HG03460 (cell line): ENCODE data around the gene PDLIM3.
"Not testable (repeated sequence)": the region's sequence is repeated elsewhere in the genome, so short reads cannot be mapped to it uniquely, and the experiment has no call there.

ENCODE experiments used
- ATAC-seq: cut with Tn5 transposase; IDR thresholded peaks from one replicate; pipeline ENCODE4 v1.9.1; 2021; ENCODE audit not compliant: unreplicated experiment

PDLIM3 gene

DNA sequence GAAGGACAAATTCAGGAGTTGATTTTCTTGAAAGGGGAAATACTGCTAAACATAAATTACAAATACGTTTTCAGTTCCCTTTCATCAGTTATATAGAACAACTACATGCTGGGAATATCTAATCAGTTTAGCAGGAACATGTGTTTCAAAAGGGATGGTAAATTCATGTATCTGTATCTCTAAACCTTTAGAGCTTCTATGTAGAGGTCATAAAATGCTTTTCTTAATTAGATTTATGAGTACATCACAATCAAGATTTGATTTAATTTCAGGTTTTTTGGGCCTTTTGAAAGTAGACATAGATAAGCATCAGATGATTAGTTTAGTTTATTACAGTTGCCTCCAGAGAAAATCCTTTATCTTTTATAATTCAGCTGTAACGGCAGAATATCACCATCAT, 12.9 kb downstream of the PDLIM3 start:
- ATAC-seq = no peak

DNA sequence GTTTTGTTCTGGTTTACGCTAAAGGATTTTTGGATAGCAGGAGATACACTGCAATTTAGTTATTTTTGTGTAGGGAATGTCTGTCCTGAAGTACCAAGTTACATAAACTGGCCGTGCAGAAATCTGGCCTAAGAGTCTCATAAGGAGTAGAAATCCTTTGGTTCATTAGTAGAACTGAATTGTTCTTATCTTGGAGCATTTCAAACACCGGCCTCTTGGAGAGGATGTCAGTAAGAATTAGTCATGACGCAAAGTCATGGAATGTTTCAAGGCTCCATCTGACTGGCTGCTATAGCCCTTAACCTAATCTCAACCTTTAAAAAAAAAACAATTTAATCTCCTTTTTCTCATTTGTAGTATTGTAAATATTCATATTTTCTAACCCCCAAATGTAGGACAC, 15.2 kb downstream of the PDLIM3 start:
- no peak for ATAC-seq

DNA sequence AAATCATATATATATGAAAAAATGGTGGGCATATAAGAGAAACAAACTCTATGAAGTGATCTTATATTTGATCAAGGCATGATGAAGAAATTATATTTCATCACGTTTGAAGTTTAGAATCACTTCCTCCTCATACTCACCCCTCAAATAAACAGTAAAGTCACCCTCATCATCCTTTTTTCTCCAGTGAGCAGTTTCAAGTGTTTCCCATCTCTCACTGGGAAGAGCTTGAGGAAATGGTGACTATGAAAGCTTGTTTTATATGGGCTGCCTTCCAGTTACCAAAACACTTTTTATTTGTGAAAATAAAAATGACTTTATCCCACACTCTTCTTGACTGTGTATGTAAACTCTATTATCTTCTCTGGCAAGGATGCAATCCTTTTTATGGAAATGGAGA, 16.8 kb downstream of the PDLIM3 start:
- ATAC-seq = no peak

DNA sequence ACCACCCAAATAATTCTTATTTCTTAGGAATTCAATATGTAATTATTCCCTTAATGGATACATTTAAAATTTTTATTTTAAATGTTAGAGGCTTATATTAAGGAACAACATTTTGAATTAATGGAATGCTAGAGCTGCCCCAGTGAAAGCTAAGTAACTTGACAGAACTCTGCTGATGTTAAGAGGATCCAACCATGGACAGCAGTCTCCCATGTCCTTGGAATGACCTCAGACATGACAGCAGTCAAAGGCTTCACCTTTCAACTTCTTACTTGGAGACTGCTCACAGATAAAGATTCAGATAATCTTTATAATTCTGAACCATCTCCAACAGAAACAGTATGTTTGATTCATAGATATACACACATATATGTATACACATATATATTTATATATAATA, 17.2 kb downstream of the PDLIM3 start:
- ATAC-seq = no peak

DNA sequence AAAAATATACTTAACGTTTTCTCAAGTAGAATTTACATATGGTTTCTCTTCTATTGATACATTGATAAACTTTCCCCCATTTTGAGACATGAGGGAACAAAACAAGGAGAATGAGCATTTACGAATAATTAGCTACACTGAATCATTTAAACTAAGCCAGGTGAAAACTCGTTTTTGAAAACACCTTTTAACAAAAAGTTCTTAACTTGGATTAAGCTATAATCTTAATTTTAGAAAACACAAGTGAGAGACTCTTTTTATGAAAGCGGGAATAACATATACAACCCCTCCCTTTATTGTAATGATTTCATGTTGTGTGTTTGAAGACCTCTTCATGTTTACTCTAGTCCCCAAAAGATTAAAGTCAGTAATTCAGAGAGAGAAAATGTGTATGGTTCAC, 20.1 kb downstream of the PDLIM3 start:
- ATAC-seq = no peak

DNA sequence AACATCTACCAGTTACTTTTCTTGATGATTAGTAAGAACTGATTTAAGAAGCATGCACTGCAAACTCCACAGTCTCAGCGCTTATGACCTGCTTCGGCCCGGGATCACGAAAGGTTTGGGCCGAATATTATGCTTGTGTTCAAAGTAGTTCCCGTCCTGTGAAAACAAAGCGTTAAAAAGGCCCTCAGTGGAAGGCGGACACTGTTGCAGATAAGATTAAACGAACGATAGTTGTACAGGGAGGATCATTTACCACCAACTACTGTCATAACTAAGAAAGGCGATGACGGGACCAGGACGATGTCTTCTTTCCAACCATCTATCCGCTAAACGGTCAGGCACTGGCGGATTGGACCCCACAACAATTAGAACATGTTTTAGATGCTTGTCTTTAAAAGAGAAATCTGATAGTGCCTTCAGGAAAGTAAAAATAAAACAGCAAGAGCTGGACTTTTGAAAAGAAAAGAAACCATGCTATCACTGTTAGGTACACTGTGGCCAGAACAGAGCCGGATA, 21.1 kb downstream of the PDLIM3 start:
- no peak for ATAC-seq

DNA sequence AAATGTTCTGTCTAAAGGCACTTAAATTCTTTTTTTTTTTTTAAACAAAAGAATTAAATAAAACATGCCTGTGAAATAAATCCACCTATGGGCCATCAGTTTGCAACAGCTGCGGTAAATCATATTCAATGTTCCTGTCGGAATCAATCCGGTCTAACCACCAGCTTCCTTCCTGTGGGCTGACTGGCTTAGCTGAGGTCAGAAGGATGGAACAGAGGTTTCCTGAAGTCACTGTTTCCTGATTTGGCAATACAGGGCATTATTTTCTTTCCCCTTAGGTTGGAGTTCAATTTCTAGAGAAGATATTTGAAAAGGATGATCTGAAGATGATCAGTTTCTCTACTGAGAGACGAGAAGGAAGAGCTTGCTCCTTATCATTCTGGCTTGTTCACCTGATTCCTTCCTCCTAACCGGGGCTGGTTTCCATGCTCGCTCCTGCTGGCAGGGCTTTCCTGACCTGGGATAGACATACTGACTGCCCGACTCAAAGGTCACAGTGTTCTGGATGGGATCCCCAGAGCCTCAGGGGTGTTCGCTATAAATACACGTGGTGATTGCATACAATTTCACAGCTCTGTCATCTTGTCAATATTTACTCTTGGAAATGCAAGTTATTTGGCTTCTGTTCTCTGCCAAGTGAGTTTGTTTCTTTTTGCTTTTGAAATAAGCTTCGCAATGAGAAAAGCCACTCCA, 21.7 kb downstream of the PDLIM3 start:
- ATAC-seq = no peak

DNA sequence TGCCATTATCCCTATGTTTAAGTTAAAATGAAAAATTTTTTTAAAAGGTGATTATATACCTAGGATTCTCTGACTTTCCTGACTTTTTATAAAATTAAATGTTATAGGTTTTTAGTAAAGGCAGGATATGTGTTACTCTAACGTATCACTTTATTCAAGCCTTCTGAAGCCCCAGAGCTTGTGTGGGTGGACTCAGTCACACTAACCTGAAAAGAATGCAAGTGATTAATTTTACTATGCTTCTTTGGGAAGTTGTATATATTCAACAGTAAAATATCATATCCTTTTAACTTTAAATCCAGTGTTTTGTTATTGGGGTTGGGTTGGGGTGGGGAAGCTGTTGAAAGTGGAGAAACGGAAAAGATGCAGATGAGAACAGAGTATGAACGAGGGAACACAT, 22.8 kb downstream of the PDLIM3 start:
- ATAC-seq = no peak

DNA sequence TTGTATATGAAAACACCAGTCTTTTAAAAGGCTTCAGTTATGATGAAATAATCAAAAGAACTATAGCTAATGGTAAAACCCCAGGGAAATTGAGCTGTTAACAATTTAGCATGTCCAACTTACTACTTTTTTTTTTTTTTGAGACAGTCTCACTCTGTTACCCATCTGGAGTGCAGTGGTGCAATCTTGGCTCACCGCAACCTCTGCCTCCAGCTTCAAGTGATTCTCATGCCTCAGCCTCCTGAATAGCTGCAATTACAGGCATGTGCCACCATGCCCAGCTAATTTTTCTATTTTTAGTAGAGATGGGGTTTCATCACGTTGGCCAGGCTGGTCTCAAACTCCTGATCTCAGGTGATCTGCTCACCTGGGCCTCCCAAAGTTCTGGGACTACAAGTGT, 24.1 kb downstream of the PDLIM3 start:
- not testable (repeated sequence) for ATAC-seq

DNA sequence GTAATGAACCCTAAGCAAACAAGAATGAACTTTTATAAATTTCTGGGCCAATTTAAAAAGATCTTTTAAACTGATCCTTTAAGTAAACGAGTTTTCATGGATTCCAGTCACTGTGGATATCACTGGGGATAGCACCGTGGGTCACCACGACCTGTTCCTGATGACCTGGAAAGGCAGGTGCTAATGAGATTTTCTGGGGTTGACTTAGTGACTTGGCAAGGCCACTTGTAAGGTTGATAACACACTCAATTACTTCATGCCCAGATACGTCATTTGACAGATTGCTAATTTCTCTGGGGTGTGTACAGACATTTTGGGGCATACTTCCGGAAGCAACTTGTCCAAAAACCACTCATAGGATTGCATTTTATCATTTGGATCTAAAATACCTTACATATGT, 24.5 kb downstream of the PDLIM3 start:
- no peak for ATAC-seq

DNA sequence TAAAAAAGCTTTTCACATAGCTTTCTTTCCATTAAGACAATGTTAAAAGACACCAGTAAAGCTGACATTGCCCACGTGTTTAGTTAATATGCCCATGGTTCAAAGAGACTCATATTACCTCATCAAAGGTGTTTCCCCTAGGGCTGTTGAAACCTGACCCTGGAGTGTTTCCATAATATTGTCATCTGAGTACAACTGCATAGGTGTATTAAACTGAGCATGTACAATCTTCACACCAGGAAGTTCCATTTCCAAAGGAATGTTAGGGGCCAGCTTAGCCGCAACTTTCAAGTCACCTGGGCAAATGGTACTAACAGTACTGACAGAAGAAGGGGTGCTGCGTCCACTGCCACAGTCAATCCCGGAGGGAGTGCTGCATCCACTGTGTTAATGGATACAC, 27.1 kb downstream of the PDLIM3 start:
- no peak for ATAC-seq

DNA sequence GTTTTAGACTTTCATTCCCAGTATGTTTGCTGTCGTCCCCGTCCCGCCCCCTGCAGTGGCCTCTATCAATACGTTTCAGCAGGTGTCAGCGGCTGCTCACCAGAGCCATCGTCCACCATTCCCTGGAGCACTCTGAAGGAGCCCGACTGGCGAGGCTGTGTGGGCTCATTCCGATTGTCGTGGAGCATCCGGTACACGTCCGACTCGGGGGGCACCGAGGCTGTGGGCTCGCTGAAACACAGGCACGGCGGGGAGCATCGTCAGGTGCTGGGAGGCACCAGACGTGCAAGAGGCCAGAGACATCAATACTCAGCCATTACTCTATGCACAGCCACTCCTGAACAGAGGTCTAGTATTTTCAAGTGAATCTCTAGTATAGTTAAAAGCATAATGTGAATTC, 28.9 kb downstream of the PDLIM3 start:
- no peak for ATAC-seq

DNA sequence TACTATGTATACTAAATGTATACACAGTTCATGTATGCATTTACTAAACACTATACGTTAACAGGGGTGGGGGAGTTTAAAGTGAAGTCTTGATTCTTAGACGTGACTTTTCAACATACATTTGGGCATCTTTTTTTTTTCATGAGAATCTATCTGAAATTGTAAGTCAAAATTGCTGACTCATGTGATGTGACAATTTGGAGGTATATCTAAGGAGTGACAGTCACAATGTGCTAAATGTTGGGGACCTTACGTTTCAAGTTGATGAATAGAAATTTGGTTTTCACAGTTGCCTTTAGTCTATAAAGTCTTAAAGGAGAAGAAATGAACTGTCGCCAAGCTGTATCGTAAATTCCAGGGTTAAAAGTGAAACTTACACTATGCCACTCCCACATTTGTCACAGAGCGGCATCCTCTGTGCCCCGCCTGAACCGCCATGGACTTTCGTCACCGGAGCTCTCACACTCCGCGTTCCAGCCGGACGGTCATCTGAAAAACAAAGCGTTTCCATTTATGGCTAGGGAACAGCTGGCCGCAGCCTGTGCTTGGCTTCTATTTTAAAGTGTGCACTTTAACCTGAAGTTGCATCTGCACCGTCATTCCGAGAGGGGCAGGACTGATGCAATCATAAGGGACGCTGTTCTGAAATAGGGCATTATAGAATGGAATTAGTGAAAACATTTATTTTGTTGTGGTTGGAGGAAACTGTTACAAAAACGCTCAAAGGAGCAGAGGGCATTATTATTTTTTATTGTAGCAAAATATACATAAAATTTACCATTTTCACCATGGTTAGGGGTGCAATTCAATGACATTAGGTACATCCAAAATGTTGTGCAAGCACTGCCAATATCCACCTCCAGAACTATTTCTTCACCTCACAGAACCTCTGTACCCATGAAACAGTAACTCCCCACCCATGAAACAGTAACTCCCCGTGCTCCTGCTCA, 30.9 kb downstream of the PDLIM3 start:
- ATAC-seq = no peak

DNA sequence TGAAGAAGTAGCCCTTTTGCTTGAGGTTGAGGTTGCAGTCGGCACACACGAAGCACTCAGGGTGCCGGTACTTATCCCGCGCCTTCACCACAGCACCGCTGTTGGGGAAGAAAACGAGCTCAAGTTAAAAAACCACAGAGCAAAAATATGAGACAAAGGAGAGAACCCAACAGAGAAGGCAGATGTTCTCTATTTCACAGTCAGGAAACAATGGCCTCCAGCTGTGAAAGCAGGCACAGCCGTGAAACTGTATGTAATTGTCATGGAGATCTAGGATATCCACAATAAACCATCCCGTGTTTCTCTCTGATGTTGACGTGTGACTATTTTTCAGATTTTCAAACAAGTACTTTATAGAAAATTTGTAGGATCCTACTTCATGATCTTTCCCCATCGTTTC, 32.9 kb downstream of the PDLIM3 start:
- no peak for ATAC-seq

DNA sequence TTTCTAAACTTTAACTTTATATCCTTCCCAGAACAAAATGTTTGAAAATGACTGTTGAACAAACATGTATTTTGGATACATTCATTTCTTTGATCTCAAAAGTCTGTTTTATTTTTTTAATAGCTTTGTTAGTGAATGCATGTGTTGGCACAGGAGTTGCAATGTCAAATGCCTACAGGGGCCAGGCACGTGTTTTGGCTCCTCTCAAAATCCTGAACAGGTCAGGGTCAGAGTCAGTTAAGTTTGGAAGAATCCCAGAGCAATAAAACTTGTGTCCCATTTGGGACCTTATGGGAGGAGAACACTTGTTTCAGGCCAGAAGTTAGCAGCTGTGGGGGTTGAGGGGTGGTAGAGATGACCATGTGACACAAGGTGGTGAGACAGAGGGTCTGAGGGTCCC, 34.7 kb downstream of the PDLIM3 start:
- ATAC-seq = no peak

DNA sequence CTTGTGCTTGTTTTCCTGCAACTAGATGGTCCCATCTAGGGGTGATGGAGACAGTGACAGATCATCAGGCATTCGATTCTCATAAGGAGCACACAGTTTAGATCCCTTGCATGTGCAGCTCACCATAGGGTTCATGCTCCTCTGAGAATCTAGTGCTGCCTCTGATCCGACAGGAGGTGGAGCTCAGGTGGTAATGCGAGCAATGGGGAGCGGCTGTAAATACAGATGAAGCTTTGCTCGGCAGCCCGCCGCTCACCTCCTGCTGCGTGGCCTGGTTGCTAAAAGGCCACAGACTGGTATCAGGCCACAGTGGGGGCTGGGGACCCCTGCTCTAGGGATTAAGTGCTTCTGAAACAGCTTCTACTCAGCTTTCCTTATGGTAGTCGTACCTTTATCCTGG, 35.3 kb downstream of the PDLIM3 start:
- no peak for ATAC-seq

DNA sequence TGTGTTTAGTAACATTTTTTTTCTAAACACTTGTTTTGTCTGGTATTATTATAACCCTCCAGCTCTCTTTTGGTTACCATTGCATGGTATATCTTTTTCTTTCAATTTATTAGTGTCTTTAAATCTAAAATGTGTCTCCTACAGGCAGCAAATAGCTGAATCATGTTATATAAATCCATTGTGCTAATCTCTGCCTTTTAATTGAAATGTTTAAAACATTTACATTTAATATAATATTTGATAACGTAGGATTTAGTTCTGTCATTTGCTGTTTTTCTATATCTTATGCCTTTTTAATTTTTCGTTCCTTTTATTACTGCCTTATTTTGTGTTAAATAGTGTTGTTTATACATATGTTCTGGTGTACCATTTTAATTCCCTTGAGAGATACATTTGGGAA, 46.7 kb downstream of the PDLIM3 start:
- ATAC-seq = no peak

DNA sequence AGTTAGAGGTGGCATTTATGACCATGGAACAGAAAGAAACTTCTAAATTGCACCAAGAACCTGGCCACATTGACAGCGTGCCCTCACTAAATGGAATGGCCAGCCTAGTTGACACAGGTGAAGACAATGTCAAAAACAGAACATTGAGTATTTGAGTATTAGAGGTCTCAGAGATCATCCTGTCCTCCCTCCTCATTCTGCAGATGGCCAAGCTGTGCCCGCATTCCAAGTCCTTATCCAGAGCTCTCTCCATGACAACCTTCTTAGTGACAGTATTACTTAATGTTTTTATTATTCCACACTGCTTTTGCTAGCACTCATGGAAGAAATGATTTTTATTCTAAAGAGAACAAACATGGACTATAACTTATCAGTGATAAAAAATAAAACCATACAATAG, 53.9 kb downstream of the PDLIM3 start:
- ATAC-seq = no peak

DNA sequence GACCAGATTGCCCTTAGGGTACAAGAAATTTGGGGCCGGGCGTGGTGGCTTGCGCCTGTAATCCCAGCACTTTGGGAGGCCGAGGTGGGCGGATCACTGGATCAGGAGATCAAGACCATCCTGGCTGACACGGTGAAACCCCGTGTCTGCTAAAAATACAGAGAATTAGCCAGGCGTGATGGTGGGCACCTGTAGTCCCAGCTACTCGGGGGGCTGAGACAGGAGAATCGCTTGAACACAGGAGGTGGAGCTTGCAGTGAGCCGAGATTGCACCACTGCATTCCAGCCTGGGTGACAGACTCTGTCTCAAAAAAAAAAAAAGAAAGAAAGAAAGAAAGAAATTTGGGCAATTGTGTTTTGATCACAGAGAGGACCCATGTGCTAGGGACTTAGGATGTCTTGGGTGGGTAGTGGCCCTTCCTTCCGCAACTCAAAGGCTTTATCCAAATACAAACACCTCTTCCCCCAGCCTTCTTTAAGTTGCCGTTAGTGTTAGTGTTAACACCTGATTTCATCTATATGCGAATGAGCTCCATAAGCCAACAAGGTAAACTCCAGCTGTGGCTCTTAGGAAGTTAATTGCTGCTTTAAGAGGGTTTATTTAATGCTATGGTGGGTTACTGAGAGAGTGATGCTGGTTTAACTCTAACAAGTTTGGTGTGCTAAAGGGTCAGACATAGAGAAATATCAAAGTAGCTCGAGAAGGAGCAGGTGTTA, 55.1 kb downstream of the PDLIM3 start:
- ATAC-seq = no peak

DNA sequence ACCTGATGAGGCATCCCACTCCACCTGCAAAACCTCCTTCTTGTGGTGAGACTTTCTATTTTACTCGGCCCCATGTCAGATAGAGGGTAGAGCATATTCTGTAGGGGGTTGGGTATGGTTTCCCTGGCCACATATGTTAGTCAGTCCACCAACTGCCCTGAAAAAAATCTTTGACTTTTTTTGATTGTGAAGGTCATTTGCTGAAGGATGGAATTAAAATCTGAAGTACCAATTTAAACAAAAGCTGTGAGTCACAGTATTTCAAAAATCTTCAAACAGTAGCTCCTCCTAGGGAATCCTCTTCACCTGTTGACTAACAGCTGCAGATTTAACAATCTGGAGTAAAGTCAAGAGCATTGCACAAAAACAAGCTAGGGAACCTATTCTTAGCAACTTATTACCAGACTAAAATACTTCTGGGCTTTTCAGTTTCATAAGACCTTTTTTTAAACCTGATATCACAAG, 55.8 kb downstream of the PDLIM3 start:
- peak; percentile 94 for ATAC-seq

DNA sequence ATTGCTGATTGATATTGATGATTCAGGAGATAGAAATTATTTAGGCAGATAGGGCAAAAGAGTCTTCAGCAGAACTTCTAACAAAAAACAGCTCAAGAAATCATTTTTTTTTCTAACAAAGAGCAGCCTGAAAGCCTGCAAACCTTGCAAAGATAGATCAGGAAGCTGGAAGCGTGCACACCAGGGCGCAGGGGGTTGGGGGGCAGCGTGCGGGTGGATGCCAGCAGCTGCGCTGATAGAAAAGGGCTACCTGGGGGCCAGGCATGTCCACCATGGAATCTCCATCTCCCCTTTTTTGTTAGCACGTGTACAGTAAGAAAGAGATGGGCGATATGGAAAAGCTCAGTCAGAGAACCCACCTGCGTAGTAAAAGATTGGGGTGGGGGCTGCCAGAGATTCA, 62.1 kb downstream of the PDLIM3 start:
- no peak for ATAC-seq
